HTERT RPE-1 (cell line): ENCODE results near the gene VWA7.
"Not testable (repeated sequence)": the region's sequence is repeated elsewhere in the genome, so short reads cannot be mapped to it uniquely, and the experiment has no call there.

Experiments used
- in situ Hi-C: fragments of 300-500 bp; cut with MboI; formaldehyde crosslinking; loops from 4 replicates; pipeline ENCODE4 v1.14.3; 2020; ENCODE audit warnings: low sequenced_read_pairs

The VWA7 gene

DNA sequence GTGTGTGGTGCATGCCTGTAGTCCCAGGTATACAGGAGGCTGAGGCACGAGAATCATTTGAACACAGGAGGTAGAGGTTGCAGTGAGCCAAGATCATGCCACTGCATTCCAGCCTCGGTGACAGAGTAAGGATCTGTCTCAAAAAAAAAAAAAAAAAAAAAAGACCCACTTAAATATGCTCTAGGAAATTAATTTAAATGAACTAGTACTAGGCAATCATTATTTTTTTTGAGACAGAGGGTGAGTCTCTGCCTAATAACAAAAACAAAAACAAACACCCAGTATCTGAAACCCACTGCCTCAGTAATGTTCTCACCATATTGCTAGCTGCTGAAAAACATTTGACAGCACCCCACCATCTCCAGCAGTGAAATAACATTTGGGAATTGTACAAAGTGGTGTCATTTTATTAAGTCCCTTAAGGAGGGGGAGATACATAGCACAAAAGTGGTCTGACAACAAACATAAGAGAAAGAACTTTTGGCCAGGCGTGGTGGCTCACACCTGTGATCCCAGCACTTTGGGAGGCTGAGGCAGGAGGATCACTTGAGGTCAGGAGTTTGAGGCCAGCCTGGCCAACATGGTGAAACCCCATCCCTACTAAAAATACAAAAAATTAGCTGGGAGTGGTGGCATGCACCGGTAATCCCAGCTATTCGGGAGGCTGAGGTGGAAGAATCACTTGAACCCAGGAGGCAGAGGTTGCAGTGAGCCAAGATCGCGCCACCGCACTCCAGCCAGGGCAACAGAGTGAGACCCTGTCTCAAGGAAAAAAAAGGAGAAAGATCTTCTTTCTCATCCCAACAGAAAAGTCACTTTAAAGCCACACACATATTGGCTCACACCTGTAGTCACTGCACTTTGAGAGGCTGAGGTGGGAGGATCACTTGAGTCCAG lies 24.2 kb upstream of the VWA7 start:
- in situ Hi-C loops, result not testable (repeated sequence)

DNA sequence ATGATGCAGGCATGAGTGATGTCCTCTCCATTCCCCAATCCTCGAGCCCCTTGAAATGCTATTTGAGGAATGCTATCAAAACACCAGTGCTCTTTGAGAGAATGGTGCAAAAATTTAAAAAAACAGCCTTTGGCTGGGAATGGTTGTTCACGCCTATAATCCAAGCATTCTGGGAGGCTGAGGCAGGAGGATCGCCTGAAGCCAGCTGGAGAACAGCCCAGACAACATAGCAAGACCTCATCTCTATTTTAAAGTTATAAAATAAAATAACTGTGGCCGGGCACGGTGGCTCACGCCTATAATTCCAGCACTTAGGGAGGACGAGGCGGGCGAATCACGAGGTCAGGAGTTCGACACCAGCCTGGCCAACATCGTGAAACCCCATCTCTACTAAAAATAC lies 22.7 kb upstream of the VWA7 start:
- in situ Hi-C loops, result no loop called here

- in situ Hi-C loops, result no loop called here
Measured at GRCh38 chr6:31797588-31797987, 20.5 kb upstream of the VWA7 start.

DNA sequence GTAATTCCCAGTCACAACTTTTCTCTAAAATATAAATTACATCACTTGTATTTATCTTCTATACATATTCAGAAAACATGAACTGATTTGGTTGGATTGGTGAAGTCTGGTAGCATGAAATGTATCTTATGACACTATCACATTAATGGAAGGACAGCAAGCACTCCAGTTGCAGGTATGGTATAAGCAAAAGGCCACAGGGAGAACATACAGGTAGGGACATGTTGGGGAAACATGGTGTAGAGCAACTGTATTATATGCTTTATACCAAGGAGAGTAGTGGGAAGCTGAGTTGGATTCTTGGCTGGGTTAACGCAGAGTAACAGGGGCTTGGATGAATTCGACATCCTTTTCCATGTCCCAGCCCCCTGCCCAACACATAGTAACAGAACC lies 19.9 kb upstream of the VWA7 start:
- in situ Hi-C loops, result no loop called here

DNA sequence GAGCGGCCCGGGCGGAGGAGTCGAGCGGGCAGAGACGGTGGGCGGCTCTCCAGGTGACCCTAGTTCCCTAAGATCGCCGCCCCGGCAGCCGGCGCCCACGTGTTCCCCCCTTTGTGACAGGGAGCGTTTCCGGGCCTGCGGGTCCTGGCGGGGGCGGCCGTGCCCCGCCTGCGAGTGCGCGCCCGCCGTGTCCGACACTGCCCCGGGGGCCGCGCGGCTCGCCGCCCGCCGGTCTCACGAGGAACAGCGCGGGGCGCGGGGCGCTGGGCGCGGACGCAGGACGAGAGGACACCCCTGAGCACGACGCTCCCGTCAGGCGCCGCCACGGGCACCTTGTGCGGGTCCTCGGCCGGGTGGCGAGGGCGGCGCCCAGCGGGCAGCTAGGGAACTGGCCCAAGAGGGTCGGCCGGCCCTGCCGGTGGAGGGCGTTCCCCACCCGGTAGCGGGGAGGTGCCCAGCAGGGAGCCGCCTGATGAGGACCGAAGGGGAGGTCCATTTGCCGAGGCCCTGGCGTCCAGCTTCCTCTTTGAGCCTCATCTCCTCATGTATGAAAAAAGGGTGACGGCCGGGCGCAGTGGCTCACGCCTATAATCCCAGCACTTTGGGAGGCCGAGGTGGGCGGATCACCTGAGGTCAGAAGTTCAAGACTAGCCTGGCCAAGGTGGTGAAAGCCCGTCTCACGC lies 18.6 kb upstream of the VWA7 start, which contains the start of gene VARS1:
TSS of gene VARS1 (minus strand) at position 137 of the 683 bp plus-strand sequence. CDS start 535 bp downstream, outside the sequence.
- in situ Hi-C loops, result no loop called here

DNA sequence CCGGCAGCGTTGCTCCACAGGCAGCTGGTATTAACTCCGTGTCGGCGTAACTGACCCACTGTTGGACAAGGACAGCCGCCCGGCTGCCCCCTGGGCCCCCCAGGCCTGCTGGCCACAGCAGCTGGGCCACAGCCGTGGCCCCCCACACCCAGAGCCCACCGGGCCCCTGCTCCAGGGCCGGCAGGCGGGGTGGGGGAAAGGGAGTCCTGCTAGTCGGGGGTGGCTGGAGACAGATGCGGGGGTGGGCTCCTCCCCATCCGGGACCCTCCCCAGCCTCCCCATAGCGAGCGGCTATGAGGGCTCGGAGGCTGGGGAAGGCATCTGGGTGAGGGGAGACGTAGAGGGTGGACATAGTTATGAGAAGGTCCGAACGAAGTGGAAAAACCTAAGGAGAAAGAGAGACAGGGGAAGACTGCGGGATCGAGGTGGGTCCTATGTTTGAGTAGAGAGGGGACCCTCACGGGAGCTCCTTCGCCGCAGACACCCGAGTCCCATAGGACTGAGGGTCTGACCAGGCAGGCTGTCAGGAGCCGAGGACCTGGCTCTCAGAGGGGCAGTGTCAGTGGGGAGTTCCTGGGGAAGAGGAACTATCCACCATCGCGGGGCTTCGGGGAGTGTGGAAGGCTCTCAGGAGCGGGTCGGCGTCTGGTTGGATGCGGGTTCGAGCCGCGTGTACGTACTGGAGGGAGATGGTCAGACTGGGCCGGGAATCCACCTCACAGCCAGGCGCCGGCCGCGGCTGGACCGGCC lies 17.9 kb upstream of the VWA7 start:
- in situ Hi-C loops, result no loop called here

- in situ Hi-C loops, result no loop called here
Measured at GRCh38 chr6:31794294-31794865, 17.3 kb upstream of the VWA7 start.

GRCh38 chr6:31793927-31794245 lies 16.8 kb upstream of the VWA7 start:
- in situ Hi-C loops, result not testable (repeated sequence)

GRCh38 chr6:31792761-31793171 lies 15.6 kb upstream of the VWA7 start:
- in situ Hi-C loops, result no loop called here

GRCh38 chr6:31792090-31792374 lies 14.9 kb upstream of the VWA7 start:
- in situ Hi-C loops, result no loop called here

- in situ Hi-C loops, result no loop called here
Measured at GRCh38 chr6:31791324-31792089, 14.4 kb upstream of the VWA7 start.

DNA sequence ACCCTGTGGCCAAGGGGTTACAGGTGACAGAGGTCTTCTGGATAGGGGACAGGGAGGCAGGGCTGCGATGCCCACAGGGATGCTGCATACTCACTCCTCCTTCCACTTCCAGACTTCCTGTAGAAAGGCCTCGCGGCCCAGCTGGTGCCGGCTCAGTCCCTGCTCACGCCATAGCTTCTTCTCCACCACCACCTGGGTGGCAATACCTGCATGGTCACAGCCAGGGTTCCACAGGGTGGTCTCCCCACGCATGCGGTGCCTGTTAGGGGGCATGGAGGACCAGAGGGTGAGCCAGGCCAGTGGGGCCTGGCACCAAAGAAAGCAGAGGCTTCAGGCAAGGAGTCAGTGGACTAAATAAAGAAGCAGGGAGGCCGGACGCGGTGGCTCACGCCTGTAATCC lies 8.3 kb upstream of the VWA7 start:
- in situ Hi-C loops, result no loop called here

DNA sequence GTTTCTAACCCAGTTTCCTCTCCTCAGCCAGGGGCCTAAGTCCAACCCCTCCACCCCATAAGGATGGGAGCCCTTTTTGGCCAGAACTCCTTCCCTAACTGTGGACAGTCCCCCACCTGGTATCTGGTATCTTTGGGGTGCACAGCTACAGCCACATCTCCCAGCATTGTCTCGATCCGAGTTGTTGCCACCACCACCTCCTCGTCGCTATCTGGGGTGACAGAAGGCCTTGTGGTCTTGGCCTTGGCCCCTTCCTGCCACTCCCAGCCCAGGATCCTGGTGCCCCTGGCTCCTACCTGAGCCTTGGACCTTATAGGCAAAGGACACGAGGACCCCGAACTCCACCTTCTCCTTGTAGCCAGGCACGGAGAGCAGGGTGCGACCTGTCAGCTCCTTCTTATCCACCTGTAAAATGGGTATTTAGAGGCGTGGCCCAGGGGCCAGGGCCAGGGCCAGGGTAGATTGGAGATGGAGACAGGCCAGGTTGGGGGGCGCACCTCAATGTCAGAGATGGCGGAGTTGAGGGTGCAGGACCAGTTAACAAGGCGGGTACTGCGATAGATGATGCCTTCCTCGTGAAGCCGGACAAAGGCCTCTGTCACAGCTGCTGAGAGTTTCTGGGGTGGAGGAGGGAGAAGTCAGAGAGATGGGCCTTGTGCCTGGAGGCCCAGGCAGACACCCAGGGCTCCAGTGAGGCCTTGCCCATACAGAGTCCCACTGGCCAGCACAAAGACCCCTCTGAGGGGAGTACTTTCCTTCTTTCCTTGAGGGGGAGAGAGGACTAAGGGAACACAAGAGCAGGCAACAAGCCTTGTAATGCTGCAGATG lies 7.2 kb upstream of the VWA7 start:
- in situ Hi-C loops, result no loop called here

- in situ Hi-C loops, result no loop called here
Measured at GRCh38 chr6:31782126-31782855, 5.2 kb upstream of the VWA7 start.

DNA sequence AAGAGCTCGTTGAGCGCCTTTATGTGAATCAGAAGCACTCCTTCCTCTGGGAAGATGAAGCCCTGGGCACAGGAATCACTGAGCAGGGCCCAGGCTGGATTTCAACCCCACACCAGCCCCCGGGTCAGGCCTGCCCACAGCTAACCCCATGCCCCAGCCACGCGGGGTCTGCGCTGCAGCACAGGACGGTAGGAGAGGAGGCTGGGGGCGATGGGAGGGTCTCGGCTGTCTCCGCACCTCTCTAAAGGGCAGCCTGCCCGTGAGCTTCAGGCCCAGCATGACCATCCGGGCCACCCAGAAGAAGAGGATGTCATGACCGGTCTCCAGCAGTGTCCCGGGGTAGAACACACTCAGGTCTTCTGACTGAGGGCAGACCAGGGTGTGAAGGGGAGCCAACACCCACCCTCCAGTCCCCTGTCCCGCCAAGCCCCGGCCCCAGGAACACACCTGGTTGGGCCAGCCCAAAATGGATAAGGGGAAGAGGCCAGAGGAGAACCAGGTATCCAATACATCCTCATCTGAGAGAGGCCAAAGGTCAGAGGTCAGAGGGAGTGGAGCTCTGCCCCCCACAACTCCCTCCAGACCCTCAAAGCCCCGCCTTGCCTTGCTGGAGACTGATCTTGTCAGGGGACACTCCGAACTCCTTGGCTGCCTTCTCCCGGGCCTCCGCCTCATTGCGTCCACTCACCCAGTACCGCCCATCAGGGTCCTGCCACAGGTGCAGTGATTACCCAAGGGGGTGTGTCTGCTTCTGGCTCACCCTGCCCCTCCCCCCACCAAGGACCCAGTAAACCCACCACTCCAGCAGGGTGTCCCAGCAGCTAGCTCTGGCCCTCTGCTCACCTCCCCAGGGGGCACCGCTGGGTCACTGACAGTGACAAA lies 4.4 kb upstream of the VWA7 start:
- in situ Hi-C loops, result no loop called here

- in situ Hi-C loops, result no loop called here
Measured at GRCh38 chr6:31780507-31781243, 3.5 kb upstream of the VWA7 start.

- in situ Hi-C loops, result no loop called here
Measured at GRCh38 chr6:31779908-31780307, 2.8 kb upstream of the VWA7 start.
